ENCODE data around the gene NOP58. TPM values are rescaled to one million over a fixed set of nuclear protein-coding genes. Genes with fewer than 3 reads are reported as not detected.

Gene NOP58
- total and polyA plus RNA-seq, 2 donors (not counting 1 experiment from before 2014, with no cell fraction given): 58.2 to 138 TPM

DNA sequence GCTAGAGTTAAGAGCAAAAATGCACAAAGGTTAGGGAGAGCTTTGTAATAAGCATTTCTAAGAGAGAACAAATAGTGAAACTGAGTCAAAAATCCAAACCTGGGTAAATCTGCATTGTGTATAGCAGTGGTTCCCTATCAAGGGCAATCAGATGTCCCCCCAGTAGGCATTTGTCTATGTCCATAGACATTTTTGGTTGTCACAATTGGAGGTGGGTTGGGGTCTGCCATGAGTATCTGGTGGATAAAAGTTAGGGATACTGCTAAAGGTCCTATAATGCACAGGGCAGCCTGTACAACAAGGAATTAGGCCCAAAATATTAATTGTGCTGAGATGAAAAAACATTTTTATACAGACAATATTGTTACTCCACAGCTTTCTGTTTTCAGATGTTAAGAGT is 21.0 kb downstream of the NOP58 start:
- Histone ChIP-seq H3K27me3 (replicated peaks in 1 of 4; ENCODE audit: control extremely low read depth in 1 of 4, control insufficient read depth in 3 of 4, insufficient read depth in 4 of 4, low read length in 3 of 4) (no peaks in the 10 kb centered on the region), H3K79me2 (ENCODE audit: control insufficient read depth, insufficient read depth, low read length) (peaks cover 13% of the 10 kb centered on the region), H3K9ac (ENCODE audit: low read length) (no peak overlapping the region), H3K9me3 (ENCODE audit: control extremely low read depth in 1 of 3, control insufficient read depth in 2 of 3, insufficient read depth in 1 of 3, low read length in 2 of 3) (no peaks in the 10 kb centered on the region), H3K4me2 (replicated peaks; ENCODE audit: low read depth, low read length, poor library complexity, severe bottlenecking) (no peak overlapping the region), H3K27ac (ENCODE audit: low read length in 2 of 2) (no peak overlapping the region), H2AFZ (ENCODE audit: insufficient read depth, low read depth, low read length, poor library complexity, severe bottlenecking) (no peak overlapping the region), H4K20me1 (ENCODE audit: control insufficient read depth, insufficient read depth, low read length, poor library complexity, severe bottlenecking) (peaks cover 23% of the 10 kb centered on the region), H3K4me1 (ENCODE audit: control insufficient read depth in 2 of 2, insufficient read depth in 2 of 2, low read length in 2 of 2) (no peaks in the 10 kb centered on the region), H3K4me3 (ENCODE audit: control extremely low read depth in 1 of 5, extremely low read depth in 1 of 5, insufficient read depth in 1 of 5, low read depth in 2 of 5, low read length in 4 of 5) (no peak overlapping the region), H3K36me3 (replicated peaks in 1 of 2; ENCODE audit: control extremely low read depth in 1 of 2, control insufficient read depth in 1 of 2, extremely low read depth in 1 of 2, insufficient read depth in 2 of 2, low read length in 1 of 2) (peaks cover 3 to 76% of the 10 kb centered on the region in 2 experiments)
- no peak for DNase-seq
- CTCF ChIA-PET: interaction anchor here (0.6 to 1.2 kb wide), 3 partner anchors 13 to 41 kb away, joined by 3 read pairs; no protein-coding TSS in a partner anchor
- intact Hi-C loops (cut with micrococcal nuclease): no loop called here
- no peak for TF ChIP-seq EZH2 (IDR thresholded peaks at IDR 0.05; ENCODE audit: borderline replicate concordance, insufficient read depth, low read depth, low read length, poor library complexity, severe bottlenecking)
- TF ChIP-seq, protein P1, sequence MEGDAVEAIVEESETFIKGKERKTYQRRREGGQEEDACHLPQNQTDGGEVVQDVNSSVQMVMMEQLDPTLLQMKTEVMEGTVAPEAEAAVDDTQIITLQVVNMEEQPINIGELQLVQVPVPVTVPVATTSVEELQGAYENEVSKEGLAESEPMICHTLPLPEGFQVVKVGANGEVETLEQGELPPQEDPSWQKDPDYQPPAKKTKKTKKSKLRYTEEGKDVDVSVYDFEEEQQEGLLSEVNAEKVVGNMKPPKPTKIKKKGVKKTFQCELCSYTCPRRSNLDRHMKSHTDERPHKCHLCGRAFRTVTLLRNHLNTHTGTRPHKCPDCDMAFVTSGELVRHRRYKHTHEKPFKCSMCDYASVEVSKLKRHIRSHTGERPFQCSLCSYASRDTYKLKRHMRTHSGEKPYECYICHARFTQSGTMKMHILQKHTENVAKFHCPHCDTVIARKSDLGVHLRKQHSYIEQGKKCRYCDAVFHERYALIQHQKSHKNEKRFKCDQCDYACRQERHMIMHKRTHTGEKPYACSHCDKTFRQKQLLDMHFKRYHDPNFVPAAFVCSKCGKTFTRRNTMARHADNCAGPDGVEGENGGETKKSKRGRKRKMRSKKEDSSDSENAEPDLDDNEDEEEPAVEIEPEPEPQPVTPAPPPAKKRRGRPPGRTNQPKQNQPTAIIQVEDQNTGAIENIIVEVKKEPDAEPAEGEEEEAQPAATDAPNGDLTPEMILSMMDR (IDR thresholded peaks at IDR 0.05): no peak
- no peaks in the 10 kb centered on the region for H3K4me1 Mint-ChIP-seq
- H3K4me3 Mint-ChIP-seq: no peak overlapping the region
- no peaks in the 10 kb centered on the region for H3K9me3 Mint-ChIP-seq (ENCODE audit: insufficient read depth)
- H3K27me3 Mint-ChIP-seq: no peaks in the 10 kb centered on the region
- no peak for ATAC-seq (ENCODE audit: low read depth)
- POLR2A ChIA-PET: no interaction called here
- H3K27ac Mint-ChIP-seq: no peak overlapping the region

DNA sequence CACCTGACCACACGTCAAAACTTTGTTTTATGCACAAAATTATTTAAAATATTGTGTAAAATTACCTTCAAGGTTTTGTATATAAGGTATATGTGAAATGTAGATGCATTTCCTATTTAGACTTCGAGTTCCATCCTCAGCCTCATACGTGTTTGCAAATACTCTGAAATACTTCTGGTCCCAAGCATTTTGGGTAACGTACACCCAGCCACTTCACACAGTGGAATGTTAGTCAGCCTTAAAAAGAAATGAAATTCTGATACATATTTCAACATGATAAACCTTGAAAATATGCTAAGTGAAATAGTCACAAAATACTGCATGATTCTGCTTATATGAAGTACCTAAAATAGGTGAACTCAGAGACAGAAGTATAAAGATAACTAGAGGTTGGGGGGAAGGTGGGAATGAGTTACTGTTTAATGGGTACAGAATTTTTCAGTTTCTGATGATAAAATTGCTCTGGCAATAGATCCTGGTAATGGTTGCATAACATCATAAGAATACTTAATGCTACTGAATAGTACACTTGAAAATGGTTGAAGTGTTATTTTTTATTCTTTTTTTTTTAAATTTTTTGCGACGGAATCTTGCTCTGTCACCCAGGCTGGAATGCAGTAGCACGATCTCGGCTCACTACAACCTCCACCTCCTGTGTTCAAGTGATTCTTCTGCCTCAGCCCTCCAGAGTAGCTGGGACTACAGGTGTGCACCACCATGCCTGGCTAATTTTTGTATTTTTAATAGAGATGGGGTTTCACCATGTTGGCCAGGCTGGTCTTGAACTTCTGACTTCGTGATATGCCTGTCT is 24.0 kb downstream of the NOP58 start:
- Histone ChIP-seq H2AFZ (ENCODE audit: insufficient read depth, low read depth, low read length, poor library complexity, severe bottlenecking) (no peak overlapping the region), H3K4me1 (ENCODE audit: control insufficient read depth in 2 of 2, insufficient read depth in 2 of 2, low read length in 2 of 2) (no peaks in the 10 kb centered on the region), H3K79me2 (ENCODE audit: control insufficient read depth, insufficient read depth, low read length) (peaks cover 6% of the 10 kb centered on the region), H3K9ac (ENCODE audit: low read length) (no peak overlapping the region), H4K20me1 (ENCODE audit: control insufficient read depth, insufficient read depth, low read length, poor library complexity, severe bottlenecking) (peaks cover 20% of the 10 kb centered on the region), H3K27me3 (replicated peaks in 1 of 4; ENCODE audit: control extremely low read depth in 1 of 4, control insufficient read depth in 3 of 4, insufficient read depth in 4 of 4, low read length in 3 of 4) (no peaks in the 10 kb centered on the region), H3K27ac (ENCODE audit: low read length in 2 of 2) (no peak overlapping the region), H3K4me3 (ENCODE audit: control extremely low read depth in 1 of 5, extremely low read depth in 1 of 5, insufficient read depth in 1 of 5, low read depth in 2 of 5, low read length in 4 of 5) (no peak overlapping the region), H3K9me3 (ENCODE audit: control extremely low read depth in 1 of 3, control insufficient read depth in 2 of 3, insufficient read depth in 1 of 3, low read length in 2 of 3) (no peaks in the 10 kb centered on the region), H3K36me3 (replicated peaks in 1 of 2; ENCODE audit: control extremely low read depth in 1 of 2, control insufficient read depth in 1 of 2, extremely low read depth in 1 of 2, insufficient read depth in 2 of 2, low read length in 1 of 2) (peaks cover 9 to 69% of the 10 kb centered on the region in 2 experiments), H3K4me2 (replicated peaks; ENCODE audit: low read depth, low read length, poor library complexity, severe bottlenecking) (no peak overlapping the region)
- POLR2A ChIA-PET: no interaction called here
- Mint-ChIP-seq H3K27ac (no peak overlapping the region), H3K4me1 (no peaks in the 10 kb centered on the region), H3K27me3 (no peaks in the 10 kb centered on the region), H3K4me3 (no peak overlapping the region), H3K9me3 (ENCODE audit: insufficient read depth) (no peaks in the 10 kb centered on the region)
- TF ChIP-seq EZH2 (IDR thresholded peaks at IDR 0.05; ENCODE audit: borderline replicate concordance, insufficient read depth, low read depth, low read length, poor library complexity, severe bottlenecking): no peak
- TF ChIP-seq, protein P1 (IDR thresholded peaks at IDR 0.05): no peak
- no peak for DNase-seq
- CTCF ChIA-PET: interaction anchor here (0.7 kb wide), 1 partner anchor 1523 kb away, joined by 3 read pairs; no protein-coding TSS in a partner anchor
- intact Hi-C loops (cut with micrococcal nuclease): no loop called here
- WGBS (ENCODE audit: insufficient coverage): no CpG with 5 or more reads among the region's 9 CpGs
- no peak for ATAC-seq (ENCODE audit: low read depth)

Data from B cell (primary cell).